NOMO-1 treated with dmso at 0.1 percent for 144 hours (cell line): ENCODE data around the gene PTPRE.

Source experiments
- DNase-seq: peaks from one replicate; lab custom pipeline; 2025; ENCODE audit not compliant: unreplicated experiment; lab: John Stamatoyannopoulos, UW

Gene PTPRE

DNA sequence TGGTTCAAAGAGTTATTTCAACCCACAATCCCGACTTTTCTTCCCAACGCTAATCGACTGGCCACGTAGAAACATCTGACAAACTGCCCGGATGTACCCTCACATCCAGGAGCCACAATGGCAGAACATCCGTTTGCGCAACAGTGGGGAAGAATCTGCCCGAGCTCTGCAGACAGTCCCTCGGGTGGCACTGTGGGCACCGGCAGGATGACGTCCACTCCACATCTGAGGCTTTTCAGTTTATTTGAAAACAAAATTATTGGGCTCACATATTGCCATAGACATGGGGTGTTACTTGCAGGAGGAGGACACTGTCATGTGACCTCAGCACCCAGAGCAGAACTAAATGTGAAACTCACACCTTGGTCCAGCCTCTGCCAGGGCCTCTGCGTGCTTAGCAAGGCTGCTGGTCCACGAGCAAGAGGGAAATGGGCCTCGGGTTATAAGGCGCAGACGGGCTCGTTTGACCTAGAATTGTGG, 135.3 kb downstream of the PTPRE start:
- DNase-seq = no peak

DNA sequence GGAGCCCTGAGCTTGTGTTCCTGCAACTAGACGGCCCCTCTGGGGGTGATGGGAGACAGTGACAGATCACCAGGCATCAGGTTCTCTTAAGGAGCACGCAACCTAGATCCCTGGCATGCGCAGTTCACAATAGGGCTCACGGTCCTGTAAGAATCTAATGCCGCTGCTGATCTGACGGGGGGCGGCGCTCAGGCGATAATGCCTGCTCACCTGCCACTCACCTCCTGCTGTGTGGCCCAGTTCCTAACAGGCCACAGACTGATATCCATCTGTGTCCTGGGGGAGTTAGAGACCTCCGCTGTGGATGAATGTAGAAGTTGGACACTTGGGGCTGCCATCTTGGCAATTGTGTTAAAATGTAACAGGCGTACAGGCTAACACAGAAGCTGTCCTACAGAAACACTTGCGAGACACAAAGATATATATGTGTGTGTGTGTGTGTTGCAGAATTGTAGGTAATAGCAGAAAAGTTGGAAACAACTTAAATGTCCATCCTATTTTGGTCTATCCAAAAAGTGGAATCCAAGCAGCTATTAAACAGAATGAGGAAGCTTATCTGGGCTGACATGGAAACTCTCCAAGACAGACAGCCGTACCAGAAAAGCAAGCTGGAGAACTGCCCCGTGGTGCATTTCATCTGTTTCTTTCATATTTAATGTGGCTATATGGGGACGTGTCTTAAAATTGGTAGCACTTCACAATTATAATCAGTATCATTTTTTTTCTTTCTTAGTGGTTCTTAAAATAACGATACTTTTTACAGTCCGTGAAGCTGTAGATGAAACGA, 136.5 kb downstream of the PTPRE start:
- DNase-seq = no peak

DNA sequence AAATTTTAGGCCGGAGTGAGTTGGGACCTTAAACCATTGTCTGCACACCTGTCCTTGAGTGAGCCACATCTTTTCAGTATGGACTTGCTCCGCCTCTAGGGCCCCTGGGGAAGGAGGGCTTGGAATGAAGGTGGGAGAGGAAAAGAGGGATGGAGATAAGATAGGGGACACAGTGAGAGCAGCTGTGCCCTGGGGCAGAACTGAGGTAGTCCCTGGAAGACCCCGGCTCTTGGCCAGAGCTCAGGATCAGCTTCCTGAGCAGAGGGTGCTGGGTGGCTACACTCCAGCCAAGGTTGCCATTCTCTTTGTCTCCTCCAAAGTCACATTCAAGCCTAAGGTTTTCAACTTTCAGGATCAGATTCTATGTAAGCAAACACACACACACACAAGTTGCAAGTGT, 137.3 kb downstream of the PTPRE start:
- DNase-seq = no peak

DNA sequence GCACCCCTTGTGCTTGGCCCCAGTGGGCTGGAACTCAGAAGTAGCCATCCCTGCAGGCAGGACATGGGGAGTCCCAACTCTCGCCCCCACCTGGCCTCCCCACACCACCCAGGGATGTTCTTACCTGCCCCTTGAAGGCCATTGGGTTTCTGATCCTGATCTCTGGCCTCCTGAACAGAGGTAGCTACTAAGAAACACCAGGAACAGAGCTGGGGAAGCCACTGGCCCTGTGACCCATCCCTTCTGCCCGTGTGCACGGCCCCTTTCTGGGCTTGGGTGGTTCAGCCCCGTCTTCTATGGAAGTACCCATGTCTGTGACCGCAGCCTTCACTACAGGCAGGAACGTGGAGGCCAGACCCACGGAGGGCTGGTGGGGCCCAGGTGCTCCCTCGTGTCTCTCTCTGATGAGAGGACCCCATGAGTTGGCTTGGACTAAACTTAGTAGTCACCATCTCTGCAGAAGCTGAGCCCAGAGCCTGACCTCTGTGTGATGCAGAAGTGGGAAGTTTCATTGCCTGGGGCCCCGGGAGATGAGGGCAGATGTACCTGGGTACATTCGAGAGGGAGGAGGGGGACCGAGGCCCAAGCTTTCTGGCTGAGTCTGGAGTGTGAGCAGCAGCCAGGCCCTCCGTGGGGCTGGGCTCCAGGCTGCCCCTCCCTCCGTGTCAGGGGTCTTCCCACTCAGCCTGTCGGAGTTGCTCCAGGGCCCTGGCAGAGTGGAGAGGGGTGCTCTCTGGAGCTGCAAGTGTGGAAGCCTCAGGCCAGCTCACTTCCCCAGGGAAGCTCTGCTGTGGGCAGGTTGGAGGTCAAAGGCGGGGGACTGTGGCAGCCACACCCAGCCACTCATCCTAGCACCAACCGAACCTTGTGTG, 138.3 kb downstream of the PTPRE start:
- DNase-seq = no peak

DNA sequence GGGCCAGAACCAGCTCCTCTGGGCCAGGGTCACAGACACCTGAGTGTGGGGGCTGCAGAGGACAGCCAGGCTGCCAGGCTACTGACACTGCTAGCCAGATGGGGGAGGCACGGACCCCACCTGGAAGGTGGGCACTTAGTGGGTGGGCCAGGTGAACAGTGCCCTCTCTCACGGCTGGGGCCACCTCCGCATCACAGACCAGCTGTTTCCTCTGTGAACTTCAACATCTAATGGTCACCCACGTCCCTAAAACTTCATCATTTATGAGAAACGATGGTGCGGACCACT, 138.9 kb downstream of the PTPRE start:
- no peak for DNase-seq

DNA sequence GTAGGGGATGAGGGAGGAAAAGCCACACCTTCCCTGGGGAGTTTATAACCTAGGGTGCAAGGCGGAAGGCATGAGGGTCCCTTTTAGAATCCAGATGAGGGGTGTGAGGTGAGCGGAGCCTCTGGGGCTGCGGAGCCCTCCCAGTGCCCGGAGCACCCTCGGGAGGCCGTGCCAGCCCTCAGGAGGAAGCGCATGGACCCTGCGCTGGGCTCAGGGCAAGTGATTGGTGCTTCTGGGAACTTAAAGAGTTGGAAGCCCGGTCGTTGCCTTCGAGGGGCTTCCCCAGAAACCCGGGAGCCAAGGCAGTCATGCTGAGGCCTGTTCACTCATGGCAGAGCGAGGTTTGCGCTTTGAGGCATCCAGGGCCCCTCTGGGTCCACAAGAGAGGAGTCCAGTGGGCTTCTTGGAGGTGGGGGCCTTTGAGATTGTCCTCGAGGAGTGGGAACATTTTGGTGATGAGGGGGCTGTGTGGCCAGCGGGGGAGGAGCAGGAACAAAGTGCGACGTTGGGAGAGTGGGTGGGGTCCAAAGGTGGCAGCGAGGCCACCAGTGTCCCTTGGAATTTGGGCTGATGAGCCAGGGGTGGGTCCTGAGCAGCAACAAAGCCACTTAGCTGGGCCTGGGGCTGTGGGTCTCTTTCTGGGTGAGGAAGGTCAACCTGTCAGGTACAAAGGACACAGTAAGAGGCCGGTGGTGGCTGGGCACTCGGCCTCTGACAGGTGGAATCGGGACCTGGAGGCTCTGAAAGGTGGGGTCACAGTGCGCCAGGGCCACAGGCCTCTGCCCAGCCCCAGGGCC, 139.5 kb downstream of the PTPRE start:
- DNase-seq = no peak

DNA sequence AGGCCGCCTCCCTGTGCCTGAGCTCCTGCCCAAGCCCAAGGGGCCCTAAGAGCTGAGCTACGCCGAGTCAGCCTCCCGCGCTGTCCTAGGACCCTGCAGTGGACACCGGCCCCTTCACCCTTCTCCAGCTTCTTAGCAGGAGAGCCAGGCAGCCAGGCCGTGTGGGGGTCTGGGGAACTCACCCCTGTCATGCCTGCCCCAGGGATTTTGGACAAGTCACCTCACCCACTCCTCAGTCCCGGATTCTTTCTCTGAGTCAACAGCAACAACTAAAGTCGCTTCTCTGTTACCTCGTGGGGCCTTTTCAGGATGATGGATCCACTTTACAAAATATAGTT, 140.0 kb downstream of the PTPRE start:
- DNase-seq = no peak

DNA sequence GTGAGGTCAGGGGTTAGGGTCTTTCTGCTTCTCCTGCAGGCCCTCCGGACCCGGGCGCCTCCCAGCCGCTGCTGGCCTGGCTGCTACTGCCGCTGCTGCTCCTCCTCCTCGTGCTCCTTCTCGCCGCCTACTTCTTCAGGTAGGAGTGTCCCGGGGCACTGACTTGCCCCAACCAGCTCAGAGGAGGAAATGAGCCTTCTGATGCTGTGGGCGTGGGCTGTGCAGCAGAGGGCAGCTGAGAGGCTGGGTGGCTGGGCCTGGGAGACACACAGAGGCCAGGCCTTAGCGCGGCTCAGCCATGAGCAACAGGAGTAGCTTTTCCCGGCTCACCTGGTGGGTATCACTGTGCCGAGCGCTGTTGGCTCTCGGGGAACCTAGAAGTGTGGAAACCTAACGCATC, 140.4 kb downstream of the PTPRE start:
- peak; percentile 93 for DNase-seq

DNA sequence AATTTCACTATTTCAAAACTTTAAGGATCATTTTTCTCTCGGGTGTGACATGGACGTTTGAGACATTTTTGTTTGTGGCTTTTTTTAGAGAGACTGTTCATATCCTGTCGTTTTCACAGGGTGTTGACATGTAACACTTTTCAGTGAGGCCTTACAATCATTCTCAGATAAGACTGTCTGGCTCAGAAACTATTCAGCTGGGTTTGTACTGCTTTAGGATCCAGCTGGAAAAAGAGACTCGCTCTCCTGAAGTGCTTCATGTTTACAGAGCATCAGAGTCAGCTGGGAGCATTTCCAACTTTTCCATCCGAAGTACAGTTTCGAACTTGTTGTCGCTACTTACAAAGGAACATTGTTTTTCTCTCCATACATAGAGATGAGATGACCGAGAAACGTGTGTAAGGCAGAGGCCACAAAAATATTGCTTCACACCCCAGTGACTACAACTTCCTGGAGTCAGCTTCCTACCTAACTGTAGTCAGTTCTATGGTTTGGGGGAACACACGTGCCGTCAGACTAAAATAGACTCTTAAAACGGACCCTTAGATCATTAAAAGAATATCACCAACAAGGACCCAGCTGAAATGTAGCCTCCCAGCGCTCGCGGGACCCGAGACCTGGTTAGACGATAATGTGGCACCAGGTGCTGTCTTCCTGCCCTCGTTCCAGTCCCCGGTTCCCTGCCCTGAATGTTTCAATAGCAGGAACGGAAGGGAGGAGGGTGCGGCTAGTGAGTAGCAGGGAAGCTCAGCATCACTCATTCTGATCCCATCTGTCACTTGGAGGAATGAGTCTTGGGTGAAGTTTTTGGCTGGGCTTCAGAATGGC, 141.3 kb downstream of the PTPRE start:
- DNase-seq = peak; percentile 86

DNA sequence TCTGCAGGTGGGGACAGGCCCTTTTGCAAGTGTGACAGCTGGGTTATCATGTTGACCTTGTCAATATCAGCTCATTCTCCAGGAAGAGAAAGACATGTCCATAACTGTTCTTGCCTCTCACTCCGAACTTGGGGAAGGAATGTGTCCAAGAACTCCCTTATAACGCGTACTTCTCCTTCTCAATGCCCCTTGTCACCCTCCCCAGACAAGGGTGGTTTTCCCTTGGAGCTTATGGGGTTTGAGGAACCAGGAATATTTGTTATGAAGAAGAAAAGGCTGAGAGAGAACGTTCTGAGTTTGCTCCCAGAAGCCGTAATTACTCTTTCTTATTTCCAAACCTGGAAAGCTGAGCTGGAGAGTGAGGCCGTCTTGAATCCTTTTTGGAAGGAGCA, 141.9 kb downstream of the PTPRE start:
- no peak for DNase-seq

DNA sequence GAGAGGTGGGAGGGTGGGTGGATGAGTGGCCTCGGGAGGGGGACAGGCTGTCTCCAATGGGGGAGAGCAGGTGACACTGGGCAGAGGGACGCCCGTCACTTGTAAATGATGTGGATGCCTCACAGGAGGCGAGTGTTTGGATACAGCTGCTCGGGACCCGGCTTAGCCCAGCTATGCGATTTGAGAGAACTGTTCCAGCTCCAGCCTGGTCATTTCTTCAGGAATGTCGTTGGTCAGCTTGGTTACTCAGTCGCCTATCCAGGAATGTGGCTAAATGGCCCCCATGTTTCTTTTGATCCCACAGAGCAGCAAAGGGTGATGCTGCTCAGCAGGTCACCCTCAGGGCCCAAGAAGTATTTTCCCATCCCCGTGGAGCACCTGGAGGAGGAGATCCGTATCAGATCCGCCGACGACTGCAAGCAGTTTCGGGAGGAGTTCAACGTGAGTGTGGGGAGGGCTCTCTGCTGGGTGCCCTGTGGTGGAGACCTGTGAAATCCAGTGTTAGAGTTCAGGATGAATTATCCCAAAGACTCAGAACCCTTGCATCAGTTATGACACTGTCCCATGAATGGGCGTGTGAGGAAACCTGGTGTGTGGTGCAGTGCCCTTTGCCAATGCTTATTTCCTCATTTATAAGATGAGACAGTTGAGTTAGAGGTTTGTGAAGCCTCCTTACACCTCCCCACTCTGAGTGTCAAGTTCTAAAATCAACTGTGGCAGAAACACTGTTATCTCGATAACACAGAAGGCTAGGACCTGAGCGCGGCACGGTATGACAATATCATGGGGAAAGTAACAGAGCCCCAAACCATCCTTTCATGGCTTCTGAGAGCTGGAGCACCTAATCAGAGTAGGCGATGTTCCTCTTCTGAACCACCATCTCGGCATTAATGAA, 142.6 kb downstream of the PTPRE start:
- peak; percentile 19 for DNase-seq

DNA sequence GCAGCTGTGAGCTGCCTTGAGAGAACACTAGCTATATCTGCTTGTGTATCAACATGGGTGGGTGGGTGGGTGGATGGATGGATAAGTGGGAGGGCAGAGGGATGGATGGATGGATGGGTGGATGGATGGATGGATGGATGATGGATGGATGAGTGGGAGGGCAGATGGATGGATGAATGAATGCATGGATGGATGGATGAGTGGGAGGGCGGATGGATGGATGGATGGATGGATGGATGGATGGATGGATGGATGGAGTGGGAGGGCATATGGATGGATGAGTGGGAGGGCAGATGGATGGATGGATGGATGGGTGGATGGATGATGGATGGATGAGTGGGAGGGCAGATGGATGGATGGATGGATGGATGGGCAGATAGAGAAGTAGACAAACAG, 143.2 kb downstream of the PTPRE start:
- DNase-seq = no peak

DNA sequence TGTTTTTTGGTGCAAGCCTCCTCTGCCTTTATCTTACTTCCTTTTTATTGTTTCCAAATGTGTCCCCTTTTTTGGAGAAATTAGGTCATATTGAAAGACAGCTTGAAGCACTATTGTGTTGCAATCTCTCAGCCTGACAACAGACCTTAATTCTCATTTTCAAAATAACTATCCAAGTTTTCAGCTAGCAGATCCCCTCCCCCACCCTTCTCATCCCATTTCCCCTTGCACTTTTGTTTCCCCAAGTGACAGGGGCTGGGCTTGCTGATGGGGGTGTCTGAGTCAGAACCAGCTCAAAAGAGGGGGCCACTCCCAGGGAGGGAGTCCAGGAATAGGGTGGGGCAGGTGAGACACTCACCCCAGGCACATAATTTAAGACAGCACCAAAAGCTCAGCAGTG, 144.0 kb downstream of the PTPRE start:
- peak; percentile 74 for DNase-seq

DNA sequence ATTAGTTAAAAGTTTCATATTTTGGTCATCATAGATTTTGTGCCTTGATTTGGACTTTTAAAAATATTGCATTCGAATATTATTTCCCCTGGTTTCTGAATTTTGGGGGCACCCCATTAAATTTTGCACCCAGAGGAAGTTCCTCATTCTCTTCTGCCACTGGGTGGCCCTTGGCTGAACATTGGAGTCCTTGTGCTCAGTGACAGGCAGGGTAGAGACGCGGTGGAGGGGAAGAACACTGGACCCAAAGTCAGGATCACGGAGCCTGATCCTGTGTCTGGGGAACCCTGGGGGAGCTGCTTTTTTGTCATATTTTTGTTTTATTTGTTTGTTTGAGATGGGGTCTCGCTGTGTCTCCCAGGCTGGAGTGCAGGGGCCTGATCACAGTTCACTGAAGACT, 144.6 kb downstream of the PTPRE start:
- no peak for DNase-seq

DNA sequence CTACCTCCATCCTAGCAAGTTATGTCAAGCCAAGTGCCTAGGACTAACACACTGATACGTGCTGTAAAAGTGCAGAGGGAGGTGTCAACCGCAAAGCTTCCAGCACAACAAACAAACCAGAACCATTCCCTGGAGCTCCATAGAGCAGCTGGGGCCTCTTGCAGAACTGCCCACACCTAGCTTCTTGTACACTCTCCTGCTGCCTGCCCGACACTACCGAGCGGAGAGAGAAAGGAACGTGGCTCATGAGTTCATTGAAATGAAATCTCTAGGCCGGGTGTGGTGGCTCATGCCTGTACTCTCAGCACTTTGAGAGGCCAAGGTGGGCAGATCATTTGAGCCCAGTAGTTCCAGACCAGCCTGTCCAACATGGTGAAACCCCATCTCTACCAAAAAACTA, 145.8 kb downstream of the PTPRE start:
- no peak for DNase-seq

DNA sequence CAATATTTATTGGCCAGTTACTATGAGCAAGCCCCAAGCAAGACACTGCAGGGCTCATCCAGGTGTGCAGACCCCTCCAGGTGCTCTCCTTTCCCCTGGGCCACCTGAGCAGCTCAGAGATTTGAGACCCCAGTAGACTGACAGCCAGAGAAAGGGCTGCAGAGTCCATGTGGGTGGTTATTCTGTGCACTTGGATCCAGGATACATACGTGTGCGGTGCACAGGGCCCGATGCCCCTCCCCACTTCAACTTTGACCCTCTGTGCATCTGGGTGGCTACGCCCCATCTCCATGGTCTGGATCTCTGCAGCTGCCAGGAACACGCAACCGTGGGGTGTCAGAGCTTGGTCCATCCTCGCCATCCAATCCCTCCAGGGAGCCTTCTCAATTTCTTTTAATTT, 146.5 kb downstream of the PTPRE start:
- DNase-seq = no peak

DNA sequence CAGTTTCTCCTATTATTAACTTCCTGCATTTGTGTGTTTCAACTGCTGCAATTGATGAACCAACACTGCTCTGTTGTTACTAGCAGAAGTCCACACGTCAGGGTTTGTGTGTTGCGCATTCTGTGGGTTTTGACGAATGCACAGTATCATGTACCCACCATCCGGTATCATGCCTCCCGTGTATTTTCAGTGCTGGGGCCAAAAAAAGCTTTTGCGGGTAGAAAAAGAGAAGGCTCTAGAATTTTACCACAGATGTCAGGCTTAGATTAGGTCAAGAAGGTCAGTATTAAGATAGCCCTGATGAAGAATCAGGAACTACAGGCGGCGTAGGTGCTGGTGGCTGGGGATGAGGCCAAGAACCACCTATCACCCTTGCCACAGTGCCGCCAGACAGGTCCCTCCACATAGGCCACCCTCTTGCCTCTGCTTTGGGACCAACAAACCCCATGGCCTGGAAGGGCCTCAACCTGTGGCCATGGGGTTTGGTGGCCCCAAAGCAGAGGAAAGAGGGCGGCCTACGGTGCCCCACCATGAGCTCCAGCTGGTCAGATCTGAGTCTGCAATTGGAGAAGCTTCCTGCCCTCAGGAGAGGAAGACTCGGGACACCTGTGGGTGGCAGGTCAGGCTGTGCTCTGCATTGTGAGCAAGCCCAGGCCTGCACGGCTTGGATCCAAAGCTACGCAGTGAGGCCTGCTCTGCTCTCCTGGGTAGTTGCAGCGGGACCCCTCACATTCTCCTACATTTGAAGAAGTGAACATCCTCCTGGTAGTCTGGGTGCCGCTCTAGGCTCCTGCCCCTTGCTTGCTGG, 147.5 kb downstream of the PTPRE start:
- DNase-seq = peak; percentile 61

DNA sequence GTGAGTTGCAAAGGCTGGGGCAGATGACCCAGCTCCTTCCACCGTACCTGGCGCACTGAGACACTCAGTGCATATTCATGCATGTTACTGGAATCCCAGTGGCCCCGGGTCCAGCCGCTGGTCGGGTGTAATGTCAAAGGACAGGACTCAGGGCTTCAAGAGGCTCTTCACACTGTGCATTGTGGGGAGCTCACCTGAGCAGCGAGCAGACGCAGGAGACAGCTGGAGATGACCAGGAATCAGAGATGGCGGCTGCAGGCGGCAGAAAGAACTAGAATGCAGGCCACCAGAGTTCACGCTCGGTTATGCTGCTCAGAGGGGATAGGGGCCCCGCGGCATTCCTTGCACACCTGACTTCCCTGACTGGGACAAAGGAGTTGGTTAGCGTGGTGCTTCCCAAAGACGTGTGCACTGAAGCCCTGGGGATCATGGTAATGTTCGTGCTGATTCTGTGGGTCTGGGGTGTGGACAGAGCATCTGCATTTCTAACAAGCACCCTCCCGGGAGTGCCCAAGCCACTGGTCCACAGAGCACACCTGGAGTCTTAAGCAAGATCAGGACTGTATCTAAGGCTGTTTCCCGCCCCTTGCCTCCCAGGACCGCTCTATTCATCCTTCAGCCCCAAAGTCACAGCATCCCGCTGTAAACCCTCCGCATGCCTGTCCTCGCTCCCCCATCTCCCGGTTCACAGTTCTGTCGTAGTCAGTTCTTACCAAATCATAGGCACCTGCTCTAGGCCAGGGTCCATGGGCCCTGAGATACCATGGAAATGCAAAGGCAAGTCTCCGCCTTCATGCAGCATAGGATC, 148.4 kb downstream of the PTPRE start:
- DNase-seq = no peak
